BLaER1 treated with 17β-estradiol and CSF1 and Interleukin-3, amounts not matched to agents 10 nM and 100 nM (cell line): Measurements from ENCODE around the gene ESR2.
"Not testable (repeated sequence)": the region's sequence is repeated elsewhere in the genome, so short reads cannot be mapped to it uniquely, and the experiment has no call there.

Experiments used
- H3K27ac ChIP-seq, 11 experiments: shearing (Covaris generic); formaldehyde crosslinking; 2 replicates each; pipeline ENCODE4 v1.8.1; 2022
- H3K27me3 ChIP-seq, 11 experiments: shearing (Covaris generic); formaldehyde crosslinking; 2 replicates each; pipeline ENCODE4 v1.8.1; 2022
- H3K36me3 ChIP-seq, 11 experiments: shearing (Covaris generic); formaldehyde crosslinking; 2 replicates each; pipeline ENCODE4 v1.8.1; 2022
- H3K4me1 ChIP-seq, 10 experiments: shearing (Covaris generic); formaldehyde crosslinking; 2 replicates each; pipeline ENCODE4 v1.8.1; 2022
- H3K4me2 ChIP-seq, 11 experiments: shearing (Covaris generic); formaldehyde crosslinking; 2 replicates each; pipeline ENCODE4 v1.8.1; 2022
- H3K4me3 ChIP-seq, 10 experiments: shearing (Covaris generic); formaldehyde crosslinking; 2 replicates each; pipeline ENCODE4 v1.8.1; 2022
- H3K9ac ChIP-seq, 11 experiments: shearing (Covaris generic); formaldehyde crosslinking; 2 replicates each; pipeline ENCODE4 v1.8.1; 2022
- H3K9me3 ChIP-seq, 11 experiments: shearing (Covaris generic); formaldehyde crosslinking; replicated peaks in 1 of 11; 2 replicates each; pipeline ENCODE4 v1.8.1; 2022
- H4K20me1 ChIP-seq, 11 experiments: shearing (Covaris generic); formaldehyde crosslinking; 2 replicates each; pipeline ENCODE4 v1.8.1; 2022
- Cebpa-rat ChIP-seq, 11 experiments: shearing (Covaris generic); IDR thresholded peaks; 2 replicates each; pipeline ENCODE4 v1.8.1; 2022

The ESR2 gene

DNA sequence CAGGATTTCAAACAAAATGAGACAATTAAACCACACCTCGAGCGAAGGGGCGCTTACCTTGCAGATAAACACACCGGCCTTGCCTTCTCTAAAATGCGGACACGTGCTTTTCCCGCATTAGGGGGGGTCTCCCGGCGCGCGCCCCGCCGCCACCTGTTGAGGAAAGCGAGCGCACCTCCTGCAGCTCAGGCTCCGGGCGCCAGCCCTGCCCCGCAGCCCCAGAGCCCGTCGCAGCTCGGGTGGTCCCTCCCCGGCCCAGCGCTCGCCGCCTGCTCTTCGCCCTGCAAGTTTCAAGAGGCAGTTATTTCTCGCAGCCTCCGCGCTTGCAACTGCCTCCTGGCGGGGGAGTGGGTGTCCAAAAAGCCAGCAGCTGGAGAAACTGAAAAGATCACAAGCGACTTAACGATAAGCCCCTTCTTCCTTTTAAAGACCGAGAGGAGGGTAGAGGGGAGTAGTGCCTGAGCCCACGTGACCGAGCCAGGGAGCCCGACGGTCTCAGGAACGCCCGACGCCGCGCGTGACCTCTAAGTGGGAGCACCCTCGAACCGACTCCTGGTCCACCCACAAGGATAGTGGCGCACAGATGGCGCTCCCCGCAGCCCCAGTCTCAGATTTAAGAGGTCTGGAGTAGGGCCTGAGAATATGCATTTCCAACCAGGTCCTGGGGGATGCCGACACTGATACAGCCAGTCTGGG lies at the start of gene ESR2:
ESR2 (minus strand) TSS at position 396 of the 696 bp plus-strand sequence. CDS start 11,386 bp downstream, outside the sequence.
- no peak within 1 kb of the TSS for H3K27ac ChIP-seq
- H3K36me3 ChIP-seq, result no peaks in the 10 kb centered on the region
- no peak for TF ChIP-seq Cebpa-rat (IDR thresholded peaks at IDR 0.05)
- H4K20me1 ChIP-seq, result peaks cover 0 to 7% (median 0%) of the 10 kb centered on the region in 11 experiments; a peak in 3 of 22 replicates
- peaks cover 29 to 39% (median 34%) of the 10 kb centered on the region in 11 experiments for H3K27me3 ChIP-seq
- H3K9ac ChIP-seq, result peak within 1 kb of the TSS in 3 of 11 experiments; percentile 20 to 53 (median 43); a peak in 3 of 22 replicates
- no peaks in the 10 kb centered on the region for H3K9me3 ChIP-seq
- peak within 1 kb of the TSS; percentile 35 to 56 (median 50) for H3K4me3 ChIP-seq
- peaks cover 10 to 14% (median 12%) of the 10 kb centered on the region in 10 experiments for H3K4me1 ChIP-seq
- peak within 1 kb of the TSS; percentile 72 to 97 (median 83) for H3K4me2 ChIP-seq

GRCh38 chr14:64340560-64341196 lies 46.5 kb upstream of the ESR2 start:
- Histone ChIP-seq H3K4me2 (no peak overlapping the region), H3K9ac (no peak overlapping the region), H3K27me3 (no peaks in the 10 kb centered on the region), H4K20me1 (no peaks in the 10 kb centered on the region), H3K4me3 (no peak overlapping the region), H3K4me1 (peaks cover 9 to 22% (median 17%) of the 10 kb centered on the region in 10 experiments; a peak in 19 of 20 replicates), H3K9me3 (peaks cover 16 to 23% (median 19%) of the 10 kb centered on the region in 11 experiments), H3K27ac (no peak overlapping the region), H3K36me3 (peaks cover 0 to 8% (median 0%) of the 10 kb centered on the region in 11 experiments; a peak in 2 of 22 replicates)
- TF ChIP-seq Cebpa-rat (IDR thresholded peaks at IDR 0.05), result no peak

- H3K36me3 ChIP-seq, result peaks cover 0 to 8% (median 0%) of the 10 kb centered on the region in 11 experiments; a peak in 2 of 22 replicates
- H3K9ac ChIP-seq, result peak overlapping the region in 10 of 11 experiments; percentile 78 to 91 (median 86); a peak in 21 of 22 replicates
- H3K4me1 ChIP-seq, result peaks cover 9 to 22% (median 17%) of the 10 kb centered on the region in 10 experiments; a peak in 19 of 20 replicates
- no peaks in the 10 kb centered on the region for H3K27me3 ChIP-seq
- peaks cover 16 to 23% (median 21%) of the 10 kb centered on the region in 11 experiments for H3K9me3 ChIP-seq
- H3K27ac ChIP-seq, result peak overlapping the region; percentile 6 to 88 (median 83); a peak in 20 of 22 replicates
- no peaks in the 10 kb centered on the region for H4K20me1 ChIP-seq
- no peak for TF ChIP-seq Cebpa-rat (IDR thresholded peaks at IDR 0.05)
- peak overlapping the region; percentile 59 to 95 (median 78) for H3K4me2 ChIP-seq
- peak overlapping the region; percentile 75 to 93 (median 86) for H3K4me3 ChIP-seq
These were observed 44.6 kb upstream of the ESR2 start for GRCh38 chr14:64338616-64339316.

DNA sequence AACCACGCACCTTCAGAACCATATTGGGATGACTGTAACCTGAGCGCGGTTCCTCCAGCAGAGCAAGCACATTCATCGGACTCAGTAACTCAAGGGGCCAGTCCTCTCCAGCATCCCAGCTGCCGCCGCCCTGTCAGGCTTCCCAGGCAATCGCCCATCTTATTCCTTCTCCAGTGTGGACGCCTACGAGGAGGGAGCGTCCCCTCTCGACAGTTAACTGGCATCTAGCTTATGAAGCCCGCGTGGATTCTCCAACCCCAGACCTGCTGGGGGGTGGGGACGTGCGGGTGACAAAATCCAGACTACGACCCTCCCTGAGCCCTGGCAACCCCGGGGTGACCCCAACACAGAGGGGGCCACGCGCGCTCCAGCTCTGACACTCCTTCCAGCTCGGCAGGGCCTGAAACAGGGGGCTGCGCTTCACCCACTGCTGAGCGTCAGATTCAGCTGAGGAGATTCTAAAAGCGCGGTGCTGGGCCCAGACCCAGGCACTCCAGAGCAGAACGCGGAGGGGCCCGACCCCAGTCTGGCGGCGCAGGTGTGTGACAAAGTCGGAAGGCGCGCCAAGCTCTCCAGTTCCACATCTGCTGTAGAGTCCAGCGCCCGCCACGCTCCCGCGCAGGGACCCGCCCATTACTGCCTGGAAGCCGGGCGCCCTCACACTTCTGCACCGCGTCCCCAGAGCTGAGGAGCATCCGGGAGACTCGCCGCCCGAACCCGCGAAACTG lies 43.9 kb upstream of the ESR2 start:
- Histone ChIP-seq H3K27me3 (no peaks in the 10 kb centered on the region), H3K4me3 (peak overlapping the region; percentile 75 to 93 (median 86)), H3K9ac (peak overlapping the region; percentile 71 to 91 (median 85)), H3K4me1 (peaks cover 9 to 22% (median 17%) of the 10 kb centered on the region in 10 experiments; a peak in 19 of 20 replicates), H3K4me2 (peak overlapping the region; percentile 82 to 96 (median 88)), H3K9me3 (peaks cover 16 to 23% (median 21%) of the 10 kb centered on the region in 11 experiments), H3K36me3 (peaks cover 0 to 8% (median 0%) of the 10 kb centered on the region in 11 experiments; a peak in 2 of 22 replicates), H3K27ac (peak overlapping the region; percentile 31 to 88 (median 83); a peak in 21 of 22 replicates), H4K20me1 (no peaks in the 10 kb centered on the region)
- TF ChIP-seq Cebpa-rat (IDR thresholded peaks at IDR 0.05), result no peak

DNA sequence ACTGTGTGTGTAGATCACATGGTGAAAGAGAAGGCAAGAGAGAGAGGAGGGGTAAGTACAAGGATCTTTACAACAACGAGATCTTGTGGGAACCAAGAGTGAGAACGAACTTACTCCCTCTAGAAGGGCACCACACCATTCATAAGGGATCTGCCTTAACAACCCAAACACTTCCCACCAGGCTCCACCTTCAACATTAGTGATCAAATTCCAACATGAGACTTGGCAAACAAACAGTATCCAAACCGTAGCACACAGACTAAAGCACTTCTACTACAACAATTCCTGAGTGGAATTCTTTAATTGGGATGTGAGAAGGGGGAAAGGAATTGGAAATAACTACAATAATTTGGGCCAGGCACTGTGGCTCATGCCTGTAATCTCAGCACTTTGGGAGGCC lies 35.0 kb upstream of the ESR2 start:
- no peaks in the 10 kb centered on the region for H3K36me3 ChIP-seq
- H4K20me1 ChIP-seq, result no peaks in the 10 kb centered on the region
- H3K27ac ChIP-seq, result no peak overlapping the region
- no peak overlapping the region for H3K4me2 ChIP-seq
- H3K9ac ChIP-seq, result no peak overlapping the region
- H3K9me3 ChIP-seq, result 0 out of 22 replicates have a peak, but pooled peaks cover 0 to 1% (median 0%) of the 10 kb centered on the region in 11 experiments
- no peaks in the 10 kb centered on the region for H3K27me3 ChIP-seq
- H3K4me1 ChIP-seq, result peaks cover 0 to 13% (median 0%) of the 10 kb centered on the region in 10 experiments; a peak in 5 of 20 replicates
- H3K4me3 ChIP-seq, result no peak overlapping the region
- TF ChIP-seq Cebpa-rat (IDR thresholded peaks at IDR 0.05), result no peak

DNA sequence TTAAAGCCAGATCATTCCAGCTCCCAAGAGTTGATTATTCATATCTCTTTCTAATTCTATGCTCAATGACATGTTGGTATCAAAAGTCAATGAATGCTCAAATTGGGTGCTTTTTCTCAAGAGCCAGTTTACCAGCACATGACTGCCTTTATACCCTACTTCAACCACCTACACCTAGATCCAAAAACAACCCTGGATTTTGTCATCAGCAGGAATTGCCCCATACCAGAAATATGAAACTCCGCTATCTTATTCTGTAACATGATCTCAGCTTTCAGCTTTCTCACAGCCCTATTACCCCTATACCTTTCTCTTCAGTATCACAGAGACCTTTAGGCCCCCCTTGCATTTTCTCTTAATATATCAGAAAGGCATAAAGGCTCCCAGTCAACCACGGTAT lies 32.3 kb upstream of the ESR2 start:
- H3K9ac ChIP-seq, result no peak overlapping the region
- no peaks in the 10 kb centered on the region for H3K36me3 ChIP-seq
- H4K20me1 ChIP-seq, result no peaks in the 10 kb centered on the region
- H3K4me3 ChIP-seq, result no peak overlapping the region
- peaks cover 0 to 17% (median 0%) of the 10 kb centered on the region in 10 experiments; a peak in 5 of 20 replicates for H3K4me1 ChIP-seq
- H3K27ac ChIP-seq, result no peak overlapping the region
- H3K4me2 ChIP-seq, result no peak overlapping the region
- H3K27me3 ChIP-seq, result no peaks in the 10 kb centered on the region
- H3K9me3 ChIP-seq, result no peaks in the 10 kb centered on the region
- TF ChIP-seq Cebpa-rat (IDR thresholded peaks at IDR 0.05), result no peak

DNA sequence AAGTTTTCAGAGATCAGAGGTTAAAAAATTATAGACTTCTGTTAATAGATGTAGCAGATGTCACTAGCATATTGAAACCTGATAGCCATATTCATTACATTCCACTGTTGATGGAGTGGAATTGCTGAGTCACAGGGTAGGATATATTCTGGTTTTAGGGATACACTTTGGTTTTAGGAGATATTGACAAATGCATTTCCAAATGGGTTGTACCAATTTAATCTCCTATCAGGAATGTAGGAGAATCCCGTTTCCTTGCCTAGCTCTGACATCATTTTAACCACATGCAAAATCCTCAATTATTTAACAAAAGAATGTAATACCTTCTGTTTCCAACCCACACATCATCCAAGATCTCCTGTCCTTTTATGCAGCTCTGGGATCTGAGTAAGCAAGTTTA lies 30.7 kb upstream of the ESR2 start:
- no peak overlapping the region for H3K9ac ChIP-seq
- H3K4me3 ChIP-seq, result no peak overlapping the region
- H4K20me1 ChIP-seq, result no peaks in the 10 kb centered on the region
- peak overlapping the region in 2 of 11 experiments; percentile 3 to 39; a peak in 3 of 22 replicates for H3K4me2 ChIP-seq
- no peak overlapping the region for H3K27ac ChIP-seq
- peaks cover 0 to 17% (median 0%) of the 10 kb centered on the region in 10 experiments; a peak in 5 of 20 replicates for H3K4me1 ChIP-seq
- H3K9me3 ChIP-seq, result no peaks in the 10 kb centered on the region
- no peaks in the 10 kb centered on the region for H3K36me3 ChIP-seq
- TF ChIP-seq Cebpa-rat (IDR thresholded peaks at IDR 0.05), result no peak
- no peaks in the 10 kb centered on the region for H3K27me3 ChIP-seq

GRCh38 chr14:64324461-64324860 lies 30.3 kb upstream of the ESR2 start:
- H4K20me1 ChIP-seq, result no peaks in the 10 kb centered on the region

DNA sequence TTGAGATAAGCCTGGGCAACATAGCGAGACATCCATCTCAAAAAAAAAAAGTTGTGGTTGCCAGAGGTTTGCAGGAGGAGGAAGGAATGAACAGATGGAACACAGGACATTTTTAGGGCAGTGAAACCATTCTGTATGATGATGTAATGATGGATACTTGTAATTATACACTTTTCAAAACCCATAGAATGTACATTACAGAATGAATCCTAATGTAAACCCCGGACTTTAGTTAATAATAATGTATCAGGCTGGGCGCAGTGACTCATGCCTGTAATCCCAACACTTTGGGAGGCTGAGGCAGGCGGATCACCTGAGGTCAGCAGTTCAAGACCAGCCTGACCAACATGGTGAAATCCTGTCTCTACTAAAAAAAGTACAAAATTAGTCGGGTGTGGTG lies 26.2 kb upstream of the ESR2 start:
- not testable (repeated sequence) for H3K36me3 ChIP-seq, H3K9ac ChIP-seq, H3K4me3 ChIP-seq, H3K4me2 ChIP-seq, H3K9me3 ChIP-seq, H4K20me1 ChIP-seq, H3K27ac ChIP-seq, H3K27me3 ChIP-seq
- peaks cover 0 to 17% (median 0%) of the 10 kb centered on the region in 10 experiments; a peak in 5 of 20 replicates for H3K4me1 ChIP-seq

More at GRCh38 chr14:64324461-64324860, 30.3 kb upstream of the ESR2 start:
- H3K36me3 ChIP-seq, result no peaks in the 10 kb centered on the region
- no peak overlapping the region for H3K27ac ChIP-seq
- no peaks in the 10 kb centered on the region for H3K27me3 ChIP-seq
- H3K9me3 ChIP-seq, result no peaks in the 10 kb centered on the region
- no peak overlapping the region for H3K9ac ChIP-seq
- H3K4me1 ChIP-seq, result peaks cover 0 to 17% (median 0%) of the 10 kb centered on the region in 10 experiments; a peak in 5 of 20 replicates
- peak overlapping the region in 1 of 11 experiments; percentile 39; a peak in 3 of 22 replicates for H3K4me2 ChIP-seq
- TF ChIP-seq Cebpa-rat (IDR thresholded peaks at IDR 0.05), result no peak
- H3K4me3 ChIP-seq, result no peak overlapping the region
